ENCODE data around the gene GABRB1. TPM values are rescaled to one million over a fixed set of nuclear protein-coding genes. Genes with fewer than 3 reads are reported as not detected.

Gene GABRB1
- polyA plus RNA-seq, 1 donor, result not detected

GRCh38 chr4:47213106-47213505 lies 181.7 kb downstream of the GABRB1 start:
- no peak for DNase-seq (ENCODE audit: low read depth)

- DNase-seq (ENCODE audit: low read depth), result no peak
Observed at GRCh38 chr4:47213539-47213938, 182.2 kb downstream of the GABRB1 start.

GRCh38 chr4:47213971-47214370 lies 182.6 kb downstream of the GABRB1 start:
- no peak for DNase-seq (ENCODE audit: low read depth)

- no peak for DNase-seq (ENCODE audit: low read depth)
Observed at GRCh38 chr4:47215759-47216158, 184.4 kb downstream of the GABRB1 start.

- no peak for DNase-seq (ENCODE audit: low read depth)
Observed at GRCh38 chr4:47217291-47217690, 185.9 kb downstream of the GABRB1 start.

GRCh38 chr4:47217884-47218283 lies 186.5 kb downstream of the GABRB1 start:
- DNase-seq (ENCODE audit: low read depth), result no peak

- no peak for DNase-seq (ENCODE audit: low read depth)
Observed at GRCh38 chr4:47218631-47219030, 187.3 kb downstream of the GABRB1 start.

- DNase-seq (ENCODE audit: low read depth), result no peak
Observed at GRCh38 chr4:47219586-47219985, 188.2 kb downstream of the GABRB1 start.

- DNase-seq (ENCODE audit: low read depth), result no peak
Observed at GRCh38 chr4:47221721-47222120, 190.4 kb downstream of the GABRB1 start.

GRCh38 chr4:47222276-47222675 lies 190.9 kb downstream of the GABRB1 start:
- DNase-seq (ENCODE audit: low read depth), result no peak

- DNase-seq (ENCODE audit: low read depth), result no peak
Observed at GRCh38 chr4:47224361-47224760, 193.0 kb downstream of the GABRB1 start.

- DNase-seq (ENCODE audit: low read depth), result no peak
Observed at GRCh38 chr4:47235721-47236120, 204.4 kb downstream of the GABRB1 start.

GRCh38 chr4:47238667-47239066 lies 207.3 kb downstream of the GABRB1 start:
- no peak for DNase-seq (ENCODE audit: low read depth)

- DNase-seq (ENCODE audit: low read depth), result no peak
Observed at GRCh38 chr4:47239649-47240048, 208.3 kb downstream of the GABRB1 start.

- no peak for DNase-seq (ENCODE audit: low read depth)
Observed at GRCh38 chr4:47251348-47252135, 220.2 kb downstream of the GABRB1 start.

GRCh38 chr4:47263721-47264120 lies 232.4 kb downstream of the GABRB1 start:
- no peak for DNase-seq (ENCODE audit: low read depth)

- no peak for DNase-seq (ENCODE audit: low read depth)
Observed at GRCh38 chr4:47270201-47270888, 239.0 kb downstream of the GABRB1 start.

GRCh38 chr4:47271291-47271690 lies 239.9 kb downstream of the GABRB1 start:
- DNase-seq (ENCODE audit: low read depth), result no peak

- no peak for DNase-seq (ENCODE audit: low read depth)
Observed at GRCh38 chr4:47274901-47275300, 243.5 kb downstream of the GABRB1 start.

GRCh38 chr4:47275595-47275994 lies 244.2 kb downstream of the GABRB1 start:
- no peak for DNase-seq (ENCODE audit: low read depth)

- DNase-seq (ENCODE audit: low read depth), result no peak
Observed at GRCh38 chr4:47278631-47279030, 247.3 kb downstream of the GABRB1 start.

GRCh38 chr4:47287735-47288134 lies 256.4 kb downstream of the GABRB1 start:
- no peak for DNase-seq (ENCODE audit: low read depth)

GRCh38 chr4:47289805-47290204 lies 258.4 kb downstream of the GABRB1 start:
- DNase-seq (ENCODE audit: low read depth), result no peak
